Tibial nerve (tissue), 3 donors: ENCODE data around the gene BTG1.

Source experiments
- POLR2A ChIP-seq, 2 donors: fragments of 450-650 bp; IDR thresholded peaks; one replicate each; pipeline ENCODE4 v1.6.1; 2017; ENCODE audit warnings: antibody characterized with exemption in 2 of 2, mild to moderate bottlenecking in 2 of 2, moderate library complexity in 2 of 2
- TF ChIP-seq, protein P1 (sequence below), 5 experiments: fragments of 200-600 bp in 3 of 5; fragments of 450-650 bp in 2 of 5; sonication (generic) in 3 of 5; IDR thresholded peaks; one replicate each; pipeline ENCODE4 v1.5.1; 2016 to 2019; ENCODE audit warnings: antibody characterized with exemption in 5 of 5, mild to moderate bottlenecking in 3 of 5, moderate library complexity in 2 of 5

GRCh38 chr12:92192360-92192759 lies 46.7 kb upstream of the BTG1 start:
- TF ChIP-seq, protein P1, sequence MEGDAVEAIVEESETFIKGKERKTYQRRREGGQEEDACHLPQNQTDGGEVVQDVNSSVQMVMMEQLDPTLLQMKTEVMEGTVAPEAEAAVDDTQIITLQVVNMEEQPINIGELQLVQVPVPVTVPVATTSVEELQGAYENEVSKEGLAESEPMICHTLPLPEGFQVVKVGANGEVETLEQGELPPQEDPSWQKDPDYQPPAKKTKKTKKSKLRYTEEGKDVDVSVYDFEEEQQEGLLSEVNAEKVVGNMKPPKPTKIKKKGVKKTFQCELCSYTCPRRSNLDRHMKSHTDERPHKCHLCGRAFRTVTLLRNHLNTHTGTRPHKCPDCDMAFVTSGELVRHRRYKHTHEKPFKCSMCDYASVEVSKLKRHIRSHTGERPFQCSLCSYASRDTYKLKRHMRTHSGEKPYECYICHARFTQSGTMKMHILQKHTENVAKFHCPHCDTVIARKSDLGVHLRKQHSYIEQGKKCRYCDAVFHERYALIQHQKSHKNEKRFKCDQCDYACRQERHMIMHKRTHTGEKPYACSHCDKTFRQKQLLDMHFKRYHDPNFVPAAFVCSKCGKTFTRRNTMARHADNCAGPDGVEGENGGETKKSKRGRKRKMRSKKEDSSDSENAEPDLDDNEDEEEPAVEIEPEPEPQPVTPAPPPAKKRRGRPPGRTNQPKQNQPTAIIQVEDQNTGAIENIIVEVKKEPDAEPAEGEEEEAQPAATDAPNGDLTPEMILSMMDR (IDR thresholded peaks at IDR 0.05) = no peak
- no peak for TF ChIP-seq POLR2A (IDR thresholded peaks at IDR 0.05)
